Effector memory CD4-positive, alpha-beta T cell (primary cell): ENCODE measurements around the gene HMOX2.

ENCODE experiments used
- DNase-seq, 3 donors: peaks; one replicate each; pipeline ENCODE4 v3.0.0-alpha.2; 2020
- H3K27ac ChIP-seq: 2 replicates; pipeline ENCODE4 v1.7.0; 2013; ENCODE audit warnings: mild to moderate bottlenecking, low read length, moderate library complexity; ENCODE audit not compliant: insufficient read depth, poor library complexity, severe bottlenecking
- H3K27me3 ChIP-seq: replicated peaks from 2 replicates; pipeline ENCODE4 v1.7.0; 2013; ENCODE audit warnings: mild to moderate bottlenecking, low read length; ENCODE audit not compliant: insufficient read depth, control insufficient read depth, poor library complexity, severe bottlenecking
- H3K36me3 ChIP-seq: 2 replicates; pipeline ENCODE4 v1.7.0; 2013; ENCODE audit warnings: mild to moderate bottlenecking, low read length, moderate library complexity; ENCODE audit not compliant: control insufficient read depth, insufficient read depth
- H3K4me1 ChIP-seq: 2 replicates; pipeline ENCODE4 v1.7.0; 2013; ENCODE audit warnings: low read length, mild to moderate bottlenecking; ENCODE audit not compliant: control insufficient read depth, insufficient read depth, poor library complexity, severe bottlenecking
- H3K4me3 ChIP-seq: 2 replicates; pipeline ENCODE4 v1.7.0; 2013; ENCODE audit warnings: low read length, low read depth, mild to moderate bottlenecking; ENCODE audit not compliant: insufficient read depth, poor library complexity, severe bottlenecking
- H3K9me3 ChIP-seq: 2 replicates; pipeline ENCODE4 v1.7.0; 2013; ENCODE audit warnings: mild to moderate bottlenecking, low read length, moderate library complexity; ENCODE audit not compliant: control insufficient read depth

The HMOX2 gene

DNA sequence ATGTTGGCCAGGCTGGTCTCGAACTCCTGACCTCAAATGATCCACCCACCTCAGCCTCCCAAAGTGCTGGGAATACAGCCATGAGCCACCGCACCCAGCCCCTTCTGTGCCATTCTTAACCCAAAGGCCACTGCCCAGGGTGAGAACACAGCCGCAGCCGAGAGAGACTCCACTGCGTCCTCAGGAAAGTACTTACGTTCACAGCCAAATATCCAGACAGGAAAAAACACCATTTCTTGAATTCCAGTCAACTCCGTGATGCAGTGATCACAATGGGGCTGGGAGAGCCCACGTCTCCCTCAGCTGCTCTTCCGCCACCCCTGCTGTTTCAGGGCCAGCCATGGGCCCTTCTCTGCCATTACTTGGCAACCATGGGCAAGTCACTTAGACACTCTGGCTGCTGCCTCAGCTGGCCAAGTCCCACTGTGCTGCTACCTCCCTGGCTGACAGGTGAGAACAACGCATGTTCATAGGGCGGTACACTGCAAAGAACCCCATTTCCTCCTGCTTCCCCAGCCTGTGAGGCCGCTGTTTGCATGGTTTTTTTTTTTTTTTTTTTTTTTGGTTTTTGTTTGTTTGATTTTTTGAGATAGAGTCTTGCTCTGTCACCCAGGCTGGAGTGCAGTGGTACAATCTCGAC lies 58.1 kb downstream of the HMOX2 start:
- Histone ChIP-seq H3K27ac (no peak overlapping the region), H3K4me1 (peaks cover 17% of the 10 kb centered on the region), H3K9me3 (no peaks in the 10 kb centered on the region), H3K27me3 (no peaks in the 10 kb centered on the region), H3K4me3 (no peak overlapping the region), H3K36me3 (no peaks in the 10 kb centered on the region)
- DNase-seq: no peak

DNA sequence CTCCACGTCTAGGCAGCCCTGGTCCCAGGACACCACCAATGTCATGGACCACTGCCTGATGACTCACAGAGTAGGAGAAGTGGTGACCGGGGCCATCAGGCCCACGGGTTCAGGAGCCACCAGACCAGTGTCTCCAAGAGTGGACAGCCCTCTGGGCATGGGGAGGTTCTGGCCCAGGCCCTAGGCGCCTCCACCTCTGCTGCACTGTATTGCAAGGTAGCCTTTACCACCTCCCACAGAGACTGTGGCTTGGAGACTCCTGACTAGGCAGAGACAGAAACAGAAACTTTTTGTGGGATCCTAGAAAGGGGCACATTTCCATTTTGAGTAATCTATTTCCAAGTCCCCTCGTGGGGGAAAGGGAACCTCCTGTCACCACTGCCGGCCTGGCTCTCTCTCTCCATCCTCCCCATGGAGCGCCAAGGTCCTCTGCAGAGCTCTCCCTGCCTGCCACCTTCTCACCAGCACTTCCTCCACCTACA lies 59.5 kb downstream of the HMOX2 start:
- H3K4me3 ChIP-seq: no peak overlapping the region
- no peaks in the 10 kb centered on the region for H3K9me3 ChIP-seq
- no peaks in the 10 kb centered on the region for H3K27me3 ChIP-seq
- H3K27ac ChIP-seq: no peak overlapping the region
- H3K36me3 ChIP-seq: no peaks in the 10 kb centered on the region
- peaks cover 16% of the 10 kb centered on the region for H3K4me1 ChIP-seq
- no peak for DNase-seq

- peaks cover 16% of the 10 kb centered on the region for H3K4me1 ChIP-seq
- no peak overlapping the region for H3K4me3 ChIP-seq
- no peaks in the 10 kb centered on the region for H3K27me3 ChIP-seq
- H3K27ac ChIP-seq: no peak overlapping the region
- H3K36me3 ChIP-seq: no peaks in the 10 kb centered on the region
- H3K9me3 ChIP-seq: no peaks in the 10 kb centered on the region
- DNase-seq: no peak
Measured at GRCh38 chr16:4536391-4537106, 60.4 kb downstream of the HMOX2 start.

GRCh38 chr16:4537376-4538343 lies 61.5 kb downstream of the HMOX2 start:
- peaks cover 16% of the 10 kb centered on the region for H3K4me1 ChIP-seq
- peak overlapping the region; percentile 83 for H3K27ac ChIP-seq
- DNase-seq: no peak
- H3K4me3 ChIP-seq: peak overlapping the region; percentile 72
- H3K36me3 ChIP-seq: no peaks in the 10 kb centered on the region
- no peaks in the 10 kb centered on the region for H3K27me3 ChIP-seq
- H3K9me3 ChIP-seq: no peaks in the 10 kb centered on the region

DNA sequence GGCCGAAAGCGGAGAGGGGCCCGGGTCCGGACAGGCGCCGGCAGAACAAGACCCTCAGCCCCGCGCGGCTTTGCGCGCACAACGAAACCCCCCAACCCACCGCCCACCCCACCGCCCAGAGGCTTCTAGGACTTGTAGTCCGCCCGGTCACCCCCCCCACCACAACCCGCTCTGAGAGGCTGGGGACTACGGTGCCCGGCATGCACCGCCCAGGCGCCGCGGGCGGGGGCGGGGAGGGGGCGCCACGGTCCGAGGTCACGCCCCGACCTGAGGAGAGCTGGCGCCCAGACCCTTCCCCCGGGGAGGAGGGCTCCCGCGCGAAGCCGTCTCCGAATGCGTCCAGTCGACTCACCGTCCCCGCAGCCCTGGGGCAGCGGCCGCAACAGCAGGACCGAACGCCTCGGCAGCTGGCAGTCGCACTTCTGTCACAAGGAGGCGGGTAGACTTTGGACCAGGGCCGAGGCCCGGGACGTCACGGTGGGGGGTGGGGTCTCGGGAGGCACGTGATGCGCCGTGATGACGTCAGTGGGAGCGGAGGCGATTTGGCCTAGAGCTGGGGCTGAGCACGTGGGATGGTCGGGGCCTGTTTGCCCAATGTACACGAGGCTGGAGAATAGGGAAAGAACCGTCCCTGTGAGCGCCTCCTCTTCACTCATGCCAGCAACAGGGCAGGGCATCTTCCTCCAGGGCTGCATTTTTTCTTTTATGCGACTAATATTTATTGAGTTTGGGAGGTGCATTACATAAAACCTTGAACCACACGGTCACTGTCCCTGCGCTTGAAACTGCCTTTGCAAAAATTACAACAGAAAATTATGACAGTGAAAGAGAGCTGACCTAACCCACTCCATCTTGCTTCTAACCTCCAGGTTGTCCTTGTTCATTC lies 62.4 kb downstream of the HMOX2 start, which contains the start of gene CDIP1:
TSS of gene CDIP1 (minus strand) at position 424 of the 886 bp plus-strand sequence. CDS start 24,643 bp downstream, outside the sequence.
- H3K27me3 ChIP-seq: no peaks in the 10 kb centered on the region
- no peaks in the 10 kb centered on the region for H3K9me3 ChIP-seq
- peak; percentile 88 to 90 (median 89) for DNase-seq
- H3K4me3 ChIP-seq: peak within 1 kb of the TSS; percentile 72
- H3K4me1 ChIP-seq: peaks cover 16% of the 10 kb centered on the region
- peak within 1 kb of the TSS; percentile 83 for H3K27ac ChIP-seq
- H3K36me3 ChIP-seq: no peaks in the 10 kb centered on the region

DNA sequence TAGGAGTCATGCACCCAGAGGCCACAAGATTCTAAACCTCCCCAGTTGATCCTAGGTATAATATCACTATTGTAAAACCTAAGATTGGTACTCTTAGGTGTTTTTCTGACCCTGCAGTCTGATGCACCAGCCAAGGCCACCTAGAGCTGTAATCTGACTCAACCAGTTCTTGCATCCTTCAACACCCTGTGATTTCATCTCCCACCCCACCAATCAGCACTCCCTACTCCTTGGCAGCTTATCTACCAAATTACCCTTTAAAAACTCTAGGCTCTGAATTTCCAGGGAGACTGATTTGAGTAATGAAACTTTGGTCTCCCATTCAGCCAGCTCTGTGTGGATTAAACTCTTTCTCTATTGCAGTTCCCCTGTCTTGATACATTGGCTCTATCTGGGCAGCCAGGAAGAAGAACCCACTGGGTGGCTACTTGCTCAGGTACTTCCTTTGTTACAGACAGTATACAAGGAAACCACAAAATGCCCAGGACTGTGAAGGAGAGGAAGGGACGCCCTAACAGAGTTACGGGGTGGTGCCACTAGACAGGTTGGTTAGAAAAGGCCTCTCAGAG lies 63.6 kb downstream of the HMOX2 start:
- peaks cover 16% of the 10 kb centered on the region for H3K4me1 ChIP-seq
- H3K9me3 ChIP-seq: no peaks in the 10 kb centered on the region
- H3K27ac ChIP-seq: no peak overlapping the region
- H3K36me3 ChIP-seq: no peaks in the 10 kb centered on the region
- DNase-seq: no peak
- no peak overlapping the region for H3K4me3 ChIP-seq
- no peaks in the 10 kb centered on the region for H3K27me3 ChIP-seq

- Histone ChIP-seq H3K27me3 (no peaks in the 10 kb centered on the region), H3K4me1 (peaks cover 6% of the 10 kb centered on the region), H3K27ac (no peak overlapping the region), H3K9me3 (no peaks in the 10 kb centered on the region), H3K4me3 (no peak overlapping the region), H3K36me3 (no peaks in the 10 kb centered on the region)
- DNase-seq: no peak
Measured at GRCh38 chr16:4544473-4544872, 68.3 kb downstream of the HMOX2 start.

DNA sequence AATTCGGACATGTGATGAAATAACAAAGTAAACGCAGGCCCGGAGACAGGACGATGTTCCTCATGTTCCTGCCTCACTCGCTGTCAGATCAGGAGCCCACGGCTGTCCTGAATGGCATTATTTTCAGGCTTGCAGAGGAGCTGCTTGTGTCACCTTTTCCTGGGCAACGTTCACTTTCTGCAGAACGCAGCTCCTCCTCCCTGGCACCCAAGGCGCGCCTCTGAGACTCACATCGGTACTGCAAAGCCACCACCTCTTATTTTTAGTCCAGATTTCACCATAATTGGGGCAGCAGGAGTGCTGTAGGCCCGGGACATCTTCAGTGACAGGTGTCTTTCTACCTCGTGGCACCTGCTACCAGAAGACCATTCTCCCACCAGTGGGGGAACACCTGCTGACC lies 71.9 kb downstream of the HMOX2 start:
- no peak for DNase-seq
- Histone ChIP-seq H3K36me3 (no peaks in the 10 kb centered on the region), H3K9me3 (no peaks in the 10 kb centered on the region), H3K4me1 (peaks cover 6% of the 10 kb centered on the region), H3K4me3 (no peak overlapping the region), H3K27ac (no peak overlapping the region), H3K27me3 (no peaks in the 10 kb centered on the region)

- H3K27me3 ChIP-seq: no peaks in the 10 kb centered on the region
- peaks cover 6% of the 10 kb centered on the region for H3K4me1 ChIP-seq
- H3K27ac ChIP-seq: no peak overlapping the region
- no peak overlapping the region for H3K4me3 ChIP-seq
- no peak for DNase-seq
- no peaks in the 10 kb centered on the region for H3K36me3 ChIP-seq
- H3K9me3 ChIP-seq: no peaks in the 10 kb centered on the region
Measured at GRCh38 chr16:4550591-4550990, 74.4 kb downstream of the HMOX2 start.
